Vagina (tissue), 2 donors: Measurements from ENCODE around the gene SMG6. TPM values are rescaled to one million over a fixed set of nuclear protein-coding genes. Genes with fewer than 3 reads are reported as not detected.
A peak's percentile ranks its signal among the peaks of the same experiment; 100 is the strongest.
"Not testable (repeated sequence)": the region's sequence is repeated elsewhere in the genome, so short reads cannot be mapped to it uniquely, and the experiment has no call there.

Experiments used
- DNase-seq, 2 donors: peaks; one replicate each; pipeline ENCODE4 v3.0.0-alpha.2; 2017; ENCODE audit errors: extremely low spot score in 2 of 2
- H3K27ac ChIP-seq: fragments of 200-600 bp; sonication (generic); one replicate; pipeline ENCODE4 v1.5.1; 2019
- H3K27me3 ChIP-seq: fragments of 200-600 bp; sonication (generic); one replicate; pipeline ENCODE4 v1.5.1; 2019
- H3K36me3 ChIP-seq, 2 donors: fragments of 200-600 bp; sonication (generic); one replicate each; pipeline ENCODE4 v1.5.1; 2017 to 2019
- H3K4me1 ChIP-seq: fragments of 200-600 bp; sonication (generic); one replicate; pipeline ENCODE4 v1.5.1; 2019
- H3K4me3 ChIP-seq, 2 donors: fragments of 200-600 bp; sonication (generic); 1 replicate in 1 of 2; 2 replicates in 1 of 2; pipeline ENCODE4 v1.5.1; 2016 to 2019
- H3K9me3 ChIP-seq: fragments of 200-600 bp; sonication (generic); one replicate; pipeline ENCODE4 v1.5.1; 2019
- POLR2A ChIP-seq, 2 donors: fragments of 450-650 bp; IDR thresholded peaks; one replicate each; pipeline ENCODE4 v1.6.1; 2017; ENCODE audit warnings: antibody characterized with exemption in 2 of 2, mild to moderate bottlenecking in 2 of 2, moderate library complexity in 2 of 2
- POLR2AphosphoS5 ChIP-seq, 2 donors: sonication (generic); formaldehyde crosslinking; IDR thresholded peaks; one replicate each; pipeline ENCODE4 v1.9.0; 2017; ENCODE audit warnings: antibody characterized with exemption in 2 of 2, mild to moderate bottlenecking in 2 of 2, low read depth in 1 of 2; ENCODE audit not compliant: insufficient read depth in 1 of 2
- intact Hi-C: fragments of 100-400 bp; cut with DNase I; formaldehyde crosslinking; loops from one replicate; pipeline ENCODE4 v1.15.1; 2023
- total RNA-seq: library from RNA; depleted of rRNA; stranded (reverse); fragments of >200 nt; gene quantifications from one replicate; pipeline ENCODE4 v1.2.3, GENCODE V29; 2016
- TF ChIP-seq, protein P1 (sequence below), 3 experiments: fragments of 450-650 bp in 2 of 3; fragments of 200-600 bp in 1 of 3; sonication (generic) in 1 of 3; IDR thresholded peaks; one replicate each; pipeline ENCODE4 v1.5.1; 2017 to 2019; ENCODE audit warnings: antibody characterized with exemption in 3 of 3, mild to moderate bottlenecking in 2 of 3, moderate library complexity in 2 of 3

Gene SMG6
- total RNA-seq, 1 donor from 2014 or later, result 46.2 TPM

DNA sequence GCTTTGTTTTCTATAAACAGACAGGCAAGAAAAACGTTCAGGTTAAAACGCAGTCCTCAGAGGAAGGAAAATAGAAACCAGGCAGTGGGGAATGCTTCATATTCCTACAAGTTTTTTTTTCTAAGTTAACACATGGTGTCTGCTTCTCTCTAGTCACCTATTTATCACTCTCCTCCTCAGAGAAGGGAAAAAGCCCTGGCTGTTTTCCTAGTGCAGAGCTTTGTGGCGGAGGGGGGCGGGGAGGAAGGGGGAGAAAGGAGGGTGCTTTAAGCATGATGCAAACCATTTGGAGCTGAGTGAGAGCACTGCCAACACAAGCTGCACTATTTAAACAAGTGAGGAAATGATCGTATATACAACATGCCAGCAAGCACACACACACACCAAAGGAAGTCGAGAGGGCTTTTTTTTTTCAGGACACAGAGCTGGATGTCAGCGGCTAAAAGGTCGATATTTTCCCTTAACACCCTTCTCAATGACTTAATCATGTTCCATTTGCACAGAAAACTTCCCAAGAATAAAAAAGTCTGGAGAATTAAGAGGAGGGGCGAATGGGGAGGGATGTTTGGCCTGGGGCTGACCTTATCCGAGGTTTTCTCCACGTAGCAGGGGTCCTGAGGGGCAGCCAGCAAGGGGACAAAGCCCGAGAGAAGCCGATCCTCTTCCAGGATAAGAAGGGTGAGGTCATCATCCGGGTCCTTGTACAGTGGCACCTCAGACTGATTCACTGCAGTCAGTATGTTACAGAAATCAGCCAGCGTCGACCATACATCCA, 131.3 kb downstream of the SMG6 start:
- DNase-seq, result no peak
- intact Hi-C loops, result no loop called here
- H3K9me3 ChIP-seq, result no peaks in the 10 kb centered on the region
- peaks cover 0 to 10% of the 10 kb centered on the region in 2 donors for H3K36me3 ChIP-seq
- peak overlapping the region in 1 of 2 donors; percentile 26 for H3K4me3 ChIP-seq
- peaks cover 59% of the 10 kb centered on the region for H3K4me1 ChIP-seq
- H3K27ac ChIP-seq, result peak overlapping the region; percentile 75
- TF ChIP-seq POLR2A (IDR thresholded peaks at IDR 0.05) (no peak), POLR2AphosphoS5 (IDR thresholded peaks at IDR 0.05; ENCODE audit: insufficient read depth in 1 of 2, low read depth in 1 of 2) (peak; percentile 24 to 65)
- no peaks in the 10 kb centered on the region for H3K27me3 ChIP-seq

DNA sequence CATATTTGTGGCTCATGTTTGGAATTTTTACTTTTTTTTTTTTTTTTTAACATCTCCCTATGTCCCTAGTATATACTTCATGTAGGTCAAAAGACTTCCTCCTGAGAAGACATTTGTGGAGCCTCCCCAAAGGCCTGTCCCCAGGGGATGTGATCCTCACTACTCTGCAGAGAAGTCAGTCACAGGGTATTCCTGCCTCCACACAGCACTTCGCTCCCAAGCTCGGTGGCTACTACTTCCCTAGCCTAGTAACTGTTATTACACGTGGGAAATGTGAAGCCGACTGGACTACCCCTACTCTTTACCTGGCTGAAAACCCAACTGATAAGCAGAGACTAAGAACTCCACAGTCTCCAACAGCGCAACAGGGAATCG, 131.9 kb downstream of the SMG6 start:
- Histone ChIP-seq H3K27ac (peak overlapping the region; percentile 75), H3K4me1 (peaks cover 53% of the 10 kb centered on the region), H3K4me3 (peak overlapping the region in 1 of 2 donors; percentile 26), H3K36me3 (peaks cover 0 to 10% of the 10 kb centered on the region in 2 donors), H3K27me3 (no peaks in the 10 kb centered on the region), H3K9me3 (no peaks in the 10 kb centered on the region)
- DNase-seq, result no peak
- TF ChIP-seq, protein P1, sequence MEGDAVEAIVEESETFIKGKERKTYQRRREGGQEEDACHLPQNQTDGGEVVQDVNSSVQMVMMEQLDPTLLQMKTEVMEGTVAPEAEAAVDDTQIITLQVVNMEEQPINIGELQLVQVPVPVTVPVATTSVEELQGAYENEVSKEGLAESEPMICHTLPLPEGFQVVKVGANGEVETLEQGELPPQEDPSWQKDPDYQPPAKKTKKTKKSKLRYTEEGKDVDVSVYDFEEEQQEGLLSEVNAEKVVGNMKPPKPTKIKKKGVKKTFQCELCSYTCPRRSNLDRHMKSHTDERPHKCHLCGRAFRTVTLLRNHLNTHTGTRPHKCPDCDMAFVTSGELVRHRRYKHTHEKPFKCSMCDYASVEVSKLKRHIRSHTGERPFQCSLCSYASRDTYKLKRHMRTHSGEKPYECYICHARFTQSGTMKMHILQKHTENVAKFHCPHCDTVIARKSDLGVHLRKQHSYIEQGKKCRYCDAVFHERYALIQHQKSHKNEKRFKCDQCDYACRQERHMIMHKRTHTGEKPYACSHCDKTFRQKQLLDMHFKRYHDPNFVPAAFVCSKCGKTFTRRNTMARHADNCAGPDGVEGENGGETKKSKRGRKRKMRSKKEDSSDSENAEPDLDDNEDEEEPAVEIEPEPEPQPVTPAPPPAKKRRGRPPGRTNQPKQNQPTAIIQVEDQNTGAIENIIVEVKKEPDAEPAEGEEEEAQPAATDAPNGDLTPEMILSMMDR (IDR thresholded peaks at IDR 0.05), result no peak
- TF ChIP-seq POLR2A (IDR thresholded peaks at IDR 0.05) (no peak), POLR2AphosphoS5 (IDR thresholded peaks at IDR 0.05; ENCODE audit: insufficient read depth in 1 of 2, low read depth in 1 of 2) (no peak)
- intact Hi-C loops, result no loop called here

DNA sequence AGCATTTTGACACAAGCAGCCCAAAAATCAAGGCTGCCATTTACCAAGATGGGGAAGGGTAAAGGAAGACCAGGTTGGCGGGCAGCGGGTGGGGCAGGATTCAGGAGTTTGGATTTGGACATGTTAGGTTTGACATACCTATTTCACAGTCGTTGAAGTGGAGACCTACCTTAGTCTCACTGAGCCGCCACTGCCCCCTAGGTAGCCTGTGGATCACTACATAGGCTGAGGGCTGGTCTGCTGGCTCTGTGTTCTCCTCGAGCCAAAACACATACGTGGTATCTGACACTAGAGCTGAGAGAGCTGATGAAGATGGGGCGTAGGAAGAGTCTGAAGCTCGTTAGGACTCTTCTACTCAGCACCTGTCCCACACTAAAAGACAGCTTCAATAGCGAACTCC, 133.6 kb downstream of the SMG6 start:
- Histone ChIP-seq H3K4me3 (no peak overlapping the region), H3K27ac (no peak overlapping the region), H3K9me3 (no peaks in the 10 kb centered on the region), H3K27me3 (no peaks in the 10 kb centered on the region), H3K4me1 (peaks cover 37% of the 10 kb centered on the region), H3K36me3 (peaks cover 0 to 11% of the 10 kb centered on the region in 2 donors)
- TF ChIP-seq, protein P1 (IDR thresholded peaks at IDR 0.05), result no peak
- intact Hi-C loops, result no loop called here
- DNase-seq, result no peak

DNA sequence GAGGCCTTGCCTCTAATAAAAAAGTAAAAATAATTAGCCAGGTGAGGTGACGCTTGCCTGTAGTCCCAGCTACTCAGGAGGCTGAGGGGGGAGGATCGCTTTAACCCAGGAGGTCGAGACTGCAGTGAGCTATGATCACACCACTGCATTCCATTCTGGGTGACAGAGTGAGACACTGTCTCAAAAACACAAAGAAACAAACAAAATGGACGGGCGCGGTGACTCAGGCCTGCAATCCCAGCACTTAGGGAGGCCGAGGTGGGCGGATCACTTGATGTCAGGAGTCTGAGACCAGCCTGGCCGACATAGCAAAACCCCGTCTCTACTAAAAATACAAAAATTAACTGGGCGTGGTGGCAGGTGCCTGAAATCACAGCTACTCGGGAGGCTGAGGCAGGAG, 137.9 kb downstream of the SMG6 start:
- H3K27me3 ChIP-seq, H3K9me3 ChIP-seq, H3K4me3 ChIP-seq, DNase-seq, H3K27ac ChIP-seq, H3K4me1 ChIP-seq, intact Hi-C loops: not testable (repeated sequence)
- peaks cover 0 to 27% of the 10 kb centered on the region in 2 donors for H3K36me3 ChIP-seq

DNA sequence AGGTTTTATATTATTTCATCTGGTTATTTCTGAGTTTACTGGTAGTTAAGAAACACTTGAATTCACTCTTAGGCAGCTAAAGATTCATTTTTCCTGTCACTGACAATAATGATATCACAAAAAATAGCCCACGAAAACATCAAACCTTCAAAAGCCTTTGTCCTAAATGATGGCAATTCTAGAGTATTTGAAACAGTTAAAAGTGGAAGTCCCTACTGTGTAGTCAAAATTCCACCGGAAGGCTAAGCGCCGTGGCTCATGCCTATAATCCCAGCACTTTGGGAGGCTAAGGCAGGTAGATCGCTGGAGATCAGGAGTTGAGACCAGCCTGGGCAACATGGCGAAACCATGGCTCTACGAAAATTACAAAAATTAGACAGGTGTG, 145.2 kb downstream of the SMG6 start:
- H3K27me3 ChIP-seq, result no peaks in the 10 kb centered on the region
- TF ChIP-seq POLR2AphosphoS5 (IDR thresholded peaks at IDR 0.05; ENCODE audit: insufficient read depth in 1 of 2, low read depth in 1 of 2) (no peak), POLR2A (IDR thresholded peaks at IDR 0.05) (no peak)
- TF ChIP-seq, protein P1 (IDR thresholded peaks at IDR 0.05), result no peak
- no peak overlapping the region for H3K4me3 ChIP-seq
- intact Hi-C loops, result no loop called here
- no peak overlapping the region for H3K27ac ChIP-seq
- H3K36me3 ChIP-seq, result peaks cover 0 to 9% of the 10 kb centered on the region in 2 donors
- DNase-seq, result no peak
- H3K4me1 ChIP-seq, result peaks cover 16% of the 10 kb centered on the region
- H3K9me3 ChIP-seq, result no peaks in the 10 kb centered on the region

DNA sequence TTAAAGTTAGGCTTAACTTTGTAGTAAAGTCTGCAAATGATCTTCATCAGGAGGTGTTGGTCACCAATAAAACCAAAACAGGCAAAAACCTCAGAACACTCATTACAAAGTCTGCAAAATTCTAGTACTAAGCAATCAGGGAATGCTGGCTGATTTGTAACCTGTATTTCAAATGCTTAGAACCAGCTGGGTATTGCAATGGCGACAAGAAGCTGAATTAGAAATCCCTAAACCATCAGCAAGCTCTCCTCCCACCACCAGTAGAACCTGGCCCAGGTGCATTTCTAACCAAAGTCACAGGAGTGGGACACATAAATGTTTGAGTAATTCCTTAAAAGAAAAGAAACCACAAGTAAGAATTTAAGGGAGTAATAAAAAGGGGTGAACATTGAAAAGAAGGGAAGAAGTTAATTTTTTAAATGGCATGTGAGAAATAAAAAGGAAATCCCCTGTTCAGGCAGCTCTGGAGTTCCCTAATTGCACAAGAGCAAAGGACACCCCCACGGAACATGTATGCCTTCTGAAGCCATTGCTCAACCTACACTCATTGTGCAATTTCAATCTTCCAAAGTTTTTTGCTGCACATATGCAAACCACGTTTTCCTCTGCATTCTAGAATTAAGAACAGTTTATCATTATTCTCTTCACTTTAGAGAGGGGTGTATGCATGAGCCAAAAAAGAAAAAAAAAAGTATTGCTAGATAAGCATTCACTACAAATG, 145.8 kb downstream of the SMG6 start:
- Histone ChIP-seq H3K36me3 (peaks cover 0 to 5% of the 10 kb centered on the region in 2 donors), H3K27ac (peak overlapping the region; percentile 16), H3K4me3 (no peak overlapping the region), H3K27me3 (no peaks in the 10 kb centered on the region), H3K9me3 (no peaks in the 10 kb centered on the region), H3K4me1 (peaks cover 16% of the 10 kb centered on the region)
- intact Hi-C loops, result no loop called here
- no peak for DNase-seq
- TF ChIP-seq POLR2A (IDR thresholded peaks at IDR 0.05), result no peak
- peak; percentile 23 to 78 for TF ChIP-seq POLR2AphosphoS5 (IDR thresholded peaks at IDR 0.05; ENCODE audit: insufficient read depth in 1 of 2, low read depth in 1 of 2)
- TF ChIP-seq, protein P1 (IDR thresholded peaks at IDR 0.05), result no peak
